ENCODE measurements around the gene TASOR2. TPM values are rescaled to one million over a fixed set of nuclear protein-coding genes. Genes with fewer than 3 reads are reported as not detected.

Gene TASOR2
- total and polyA plus RNA-seq, 2 donors (not counting 3 experiments of a cell fraction or from before 2014, with no cell fraction given) = 13.6 to 49.9 TPM

GRCh38 chr10:5645944-5646617 lies 38.6 kb upstream of the TASOR2 start:
- Histone ChIP-seq H3K9me1 (replicated peaks; ENCODE audit: control insufficient read depth, extremely low read depth, insufficient read depth, low read length) (no peaks in the 10 kb centered on the region), H2AFZ (ENCODE audit: low read depth, low read length) (no peak overlapping the region), H3K4me3 (replicated peaks in 1 of 3; ENCODE audit: insufficient read depth in 1 of 3, low read depth in 1 of 3, low read length in 3 of 3) (no peak overlapping the region), H3K27me3 (ENCODE audit: control insufficient read depth in 2 of 2, insufficient read depth in 2 of 2, low read length in 2 of 2) (no peaks in the 10 kb centered on the region), H3K79me2 (ENCODE audit: control insufficient read depth, insufficient read depth, low read length) (no peaks in the 10 kb centered on the region), H3K9me3 (replicated peaks; ENCODE audit: control insufficient read depth, insufficient read depth, low read length) (no peaks in the 10 kb centered on the region), H3K36me3 (ENCODE audit: control insufficient read depth in 2 of 2, extremely low read depth in 1 of 2, insufficient read depth in 2 of 2, low read length in 2 of 2) (peaks cover 0 to 4% of the 10 kb centered on the region in 2 experiments), H3K4me1 (ENCODE audit: control insufficient read depth, extremely low read depth, insufficient read depth, low read length) (no peaks in the 10 kb centered on the region), H3K9ac (replicated peaks; ENCODE audit: extremely low read depth, insufficient read depth, low read length) (no peak overlapping the region), H3K27ac (ENCODE audit: insufficient read depth, low read depth, low read length) (no peak overlapping the region), H3K4me2 (ENCODE audit: insufficient read depth, low read length) (no peak overlapping the region), H4K20me1 (replicated peaks; ENCODE audit: control insufficient read depth, extremely low read depth, insufficient read depth, low read length) (no peaks in the 10 kb centered on the region)
- ChIA-PET POLR2A (no interaction called here), CTCF (interaction anchor here (5.6 kb wide), 1 partner anchor 16 kb away, joined by 21 read pairs; no protein-coding TSS in a partner anchor)
- intact Hi-C loops (cut with micrococcal nuclease) = no loop called here
- dilution Hi-C loops (cut with MboI; ENCODE audit: extremely low pct_ligation_motif_present, low sequenced_read_pairs) = no loop called here
- TF ChIP-seq EZH2 (IDR thresholded peaks at IDR 0.05; ENCODE audit: borderline replicate concordance, low read depth, low read length, severe bottlenecking) (no peak), JUN (IDR thresholded peaks at IDR 0.05; ENCODE audit: borderline replicate concordance, insufficient read depth, insufficient read length, low read depth) (no peak), POLR2A (IDR thresholded peaks at IDR 0.05; ENCODE audit: low read depth, low read length) (no peak), MYC (IDR thresholded peaks at IDR 0.05; ENCODE audit: low read depth, low read length) (no peak), MAX (IDR thresholded peaks at IDR 0.05; ENCODE audit: insufficient read depth, insufficient read length) (no peak), GATA2 (IDR thresholded peaks at IDR 0.05; ENCODE audit: insufficient read depth, insufficient read length, low read depth, low read length) (no peak), POLR2AphosphoS5 (IDR thresholded peaks at IDR 0.05; ENCODE audit: insufficient read depth, low read depth, low read length) (no peak)
- no peak for FAIRE-seq
- no peak for DNase-seq (ENCODE audit: low read depth, low spot score)
- BruUV-seq (replicated peaks) = no TSS peak
